GM10847 (cell line): ENCODE results near the gene PAM16.
A peak's percentile ranks its signal among the peaks of the same experiment; 100 is the strongest.

ENCODE experiments used
- POLR2A ChIP-seq: IDR thresholded peaks from 2 replicates; pipeline ENCODE4 v1.6.1; 2011; ENCODE audit not compliant: insufficient read length; ENCODE audit errors: extremely low read depth

Gene PAM16

GRCh38 chr16:4376893-4377572 is 25.9 kb upstream of the PAM16 start:
- no peak for TF ChIP-seq POLR2A

- no peak for TF ChIP-seq POLR2A
These were observed 25.2 kb upstream of the PAM16 start for GRCh38 chr16:4376126-4376892.

- no peak for TF ChIP-seq POLR2A
These were observed 24.6 kb upstream of the PAM16 start for GRCh38 chr16:4375717-4376116.

GRCh38 chr16:4373909-4374742 is 23.0 kb upstream of the PAM16 start:
- no peak for TF ChIP-seq POLR2A

GRCh38 chr16:4373356-4373908 is 22.3 kb upstream of the PAM16 start:
- TF ChIP-seq POLR2A: no peak

- no peak for TF ChIP-seq POLR2A
These were observed 21.6 kb upstream of the PAM16 start for GRCh38 chr16:4372578-4373355.

GRCh38 chr16:4372001-4372577 is 21.0 kb upstream of the PAM16 start:
- TF ChIP-seq POLR2A: no peak

GRCh38 chr16:4371357-4372000 is 20.4 kb upstream of the PAM16 start, which contains the start of gene VASN:
Gene VASN, plus strand, starts transcription at chr16:4371848. Its CDS starts 9,030 bp downstream, at chr16:4380878.
- TF ChIP-seq POLR2A: peak; percentile 38

GRCh38 chr16:4370570-4371356 is 19.6 kb upstream of the PAM16 start:
- no peak for TF ChIP-seq POLR2A

GRCh38 chr16:4370151-4370550 is 19.0 kb upstream of the PAM16 start:
- TF ChIP-seq POLR2A: no peak

GRCh38 chr16:4369007-4369733 is 18.0 kb upstream of the PAM16 start:
- no peak for TF ChIP-seq POLR2A

- no peak for TF ChIP-seq POLR2A
These were observed 16.3 kb upstream of the PAM16 start for GRCh38 chr16:4367393-4367856.
